ENCODE data around the gene SLC36A1. TPM values are rescaled to one million over a fixed set of nuclear protein-coding genes. Genes with fewer than 3 reads are reported as not detected.

The SLC36A1 gene
- total RNA-seq, 1 experiment from 2014 or later: 11.0 TPM

DNA sequence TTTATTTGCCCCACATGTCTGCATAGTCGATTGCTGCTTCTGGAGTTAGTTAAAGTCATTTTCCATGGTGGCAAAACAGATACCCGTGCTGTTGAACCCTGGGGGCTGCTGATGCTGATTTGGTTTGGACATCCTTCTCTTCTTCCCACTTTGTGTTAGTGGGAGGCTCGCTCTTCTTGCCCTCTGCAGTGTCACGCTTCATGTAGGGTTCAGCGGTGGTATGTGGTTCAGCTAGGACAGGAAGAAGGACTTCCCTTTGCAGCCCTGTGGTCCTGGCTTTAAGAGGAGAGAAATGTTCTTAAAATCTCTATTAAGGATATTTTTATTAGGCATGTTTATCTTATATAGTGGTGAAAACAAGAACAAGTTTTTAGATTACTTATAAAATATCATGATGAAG is 36.2 kb downstream of the SLC36A1 start:
- Histone ChIP-seq H3K9me2 (ENCODE audit: insufficient read depth) (no peaks in the 10 kb centered on the region), H2AFZ (no peak overlapping the region), H3K27ac (no peak overlapping the region), H3K9me3 (ENCODE audit: insufficient read depth, low read depth) (no peaks in the 10 kb centered on the region), H3F3A (ENCODE audit: insufficient read depth, low read depth) (no peaks in the 10 kb centered on the region), H3K4me2 (no peak overlapping the region), H3K27me3 (ENCODE audit: insufficient read depth, low read depth) (no peaks in the 10 kb centered on the region), H3K79me2 (ENCODE audit: low read depth) (no peaks in the 10 kb centered on the region), H3K4me3 (no peak overlapping the region), H3K4me1 (replicated peaks; ENCODE audit: insufficient read depth) (no peaks in the 10 kb centered on the region), H4K20me1 (ENCODE audit: insufficient read depth) (no peaks in the 10 kb centered on the region), H3K36me3 (ENCODE audit: low read depth) (no peaks in the 10 kb centered on the region)
- DNase-seq: no peak
- ChIA-PET POLR2A (ENCODE audit: unreplicated experiment) (no interaction called here), CTCF (no interaction called here)
- TF ChIP-seq, protein P1, sequence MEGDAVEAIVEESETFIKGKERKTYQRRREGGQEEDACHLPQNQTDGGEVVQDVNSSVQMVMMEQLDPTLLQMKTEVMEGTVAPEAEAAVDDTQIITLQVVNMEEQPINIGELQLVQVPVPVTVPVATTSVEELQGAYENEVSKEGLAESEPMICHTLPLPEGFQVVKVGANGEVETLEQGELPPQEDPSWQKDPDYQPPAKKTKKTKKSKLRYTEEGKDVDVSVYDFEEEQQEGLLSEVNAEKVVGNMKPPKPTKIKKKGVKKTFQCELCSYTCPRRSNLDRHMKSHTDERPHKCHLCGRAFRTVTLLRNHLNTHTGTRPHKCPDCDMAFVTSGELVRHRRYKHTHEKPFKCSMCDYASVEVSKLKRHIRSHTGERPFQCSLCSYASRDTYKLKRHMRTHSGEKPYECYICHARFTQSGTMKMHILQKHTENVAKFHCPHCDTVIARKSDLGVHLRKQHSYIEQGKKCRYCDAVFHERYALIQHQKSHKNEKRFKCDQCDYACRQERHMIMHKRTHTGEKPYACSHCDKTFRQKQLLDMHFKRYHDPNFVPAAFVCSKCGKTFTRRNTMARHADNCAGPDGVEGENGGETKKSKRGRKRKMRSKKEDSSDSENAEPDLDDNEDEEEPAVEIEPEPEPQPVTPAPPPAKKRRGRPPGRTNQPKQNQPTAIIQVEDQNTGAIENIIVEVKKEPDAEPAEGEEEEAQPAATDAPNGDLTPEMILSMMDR (conservative IDR thresholded peaks at IDR 0.05): no peak
- no peak for TF ChIP-seq EZH2 (IDR thresholded peaks at IDR 0.05; ENCODE audit: low read depth)
- no TSS peak for BruUV-seq (replicated peaks)
- intact Hi-C loops (cut with micrococcal nuclease; ENCODE audit: unreplicated experiment): no loop called here

DNA sequence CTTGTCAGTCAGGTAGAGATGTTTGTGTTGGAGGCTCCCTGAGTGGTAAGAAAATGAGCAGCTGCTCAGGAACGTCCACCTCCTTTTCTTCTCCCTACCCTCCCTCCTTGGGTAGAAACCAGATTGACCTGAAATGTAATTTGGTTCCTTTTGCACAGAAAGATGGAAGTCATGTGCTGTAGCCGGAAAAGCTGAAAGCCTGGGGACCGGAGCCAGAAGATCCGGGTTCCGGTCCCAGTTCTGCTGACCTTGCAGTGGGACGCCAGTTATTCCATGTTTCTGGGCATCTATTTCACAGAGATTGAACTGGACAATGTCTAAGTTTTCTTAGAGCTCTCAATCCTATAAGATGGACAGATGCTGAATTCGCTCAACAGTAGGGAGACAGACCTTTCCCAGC is 40.1 kb downstream of the SLC36A1 start:
- no peaks in the 10 kb centered on the region for H3K79me2 ChIP-seq (ENCODE audit: low read depth)
- CTCF ChIA-PET: no interaction called here
- no peak for DNase-seq
- TF ChIP-seq, protein P1 (conservative IDR thresholded peaks at IDR 0.05): no peak
- no peak for TF ChIP-seq EZH2 (IDR thresholded peaks at IDR 0.05; ENCODE audit: low read depth)
- H3K4me3 ChIP-seq: no peak overlapping the region
- H4K20me1 ChIP-seq (ENCODE audit: insufficient read depth): no peaks in the 10 kb centered on the region
- H3K27ac ChIP-seq: no peak overlapping the region
- no peak overlapping the region for H3K4me2 ChIP-seq
- no TSS peak for BruUV-seq (replicated peaks)
- no peaks in the 10 kb centered on the region for H3K9me3 ChIP-seq (ENCODE audit: insufficient read depth, low read depth)
- POLR2A ChIA-PET (ENCODE audit: unreplicated experiment): no interaction called here
- no peaks in the 10 kb centered on the region for H3F3A ChIP-seq (ENCODE audit: insufficient read depth, low read depth)
- H3K4me1 ChIP-seq (replicated peaks; ENCODE audit: insufficient read depth): no peaks in the 10 kb centered on the region
- no peak overlapping the region for H2AFZ ChIP-seq
- no peaks in the 10 kb centered on the region for H3K27me3 ChIP-seq (ENCODE audit: insufficient read depth, low read depth)
- no peaks in the 10 kb centered on the region for H3K36me3 ChIP-seq (ENCODE audit: low read depth)
- no peaks in the 10 kb centered on the region for H3K9me2 ChIP-seq (ENCODE audit: insufficient read depth)
- intact Hi-C loops (cut with micrococcal nuclease; ENCODE audit: unreplicated experiment): no loop called here

DNA sequence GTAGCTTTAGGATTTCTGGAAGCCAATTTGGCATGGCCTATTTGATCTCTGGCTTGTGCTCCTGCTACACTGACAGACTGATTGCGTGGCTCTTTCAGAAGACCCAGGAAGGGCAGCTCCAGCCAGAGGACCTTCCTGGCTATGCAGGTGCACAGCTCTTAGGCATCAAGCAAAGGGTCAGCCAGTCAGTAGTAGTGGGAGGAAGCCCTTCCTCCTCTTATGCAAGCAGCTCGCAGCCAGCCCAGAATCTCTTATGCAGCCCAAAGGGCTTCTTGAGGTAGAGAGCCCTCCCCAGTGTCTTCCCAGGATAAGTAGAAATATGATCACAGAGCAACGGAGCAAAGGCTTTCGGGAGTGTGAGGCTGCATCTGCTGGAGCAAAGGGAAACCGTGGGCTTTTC is 43.2 kb downstream of the SLC36A1 start:
- no peak for DNase-seq
- Histone ChIP-seq H3K27ac (no peak overlapping the region), H2AFZ (no peak overlapping the region), H3K4me1 (replicated peaks; ENCODE audit: insufficient read depth) (no peaks in the 10 kb centered on the region), H3K27me3 (ENCODE audit: insufficient read depth, low read depth) (no peaks in the 10 kb centered on the region), H3K9me3 (ENCODE audit: insufficient read depth, low read depth) (no peaks in the 10 kb centered on the region), H3K79me2 (ENCODE audit: low read depth) (no peaks in the 10 kb centered on the region), H3F3A (ENCODE audit: insufficient read depth, low read depth) (no peaks in the 10 kb centered on the region), H3K4me3 (no peak overlapping the region), H3K4me2 (no peak overlapping the region), H4K20me1 (ENCODE audit: insufficient read depth) (no peaks in the 10 kb centered on the region), H3K9me2 (ENCODE audit: insufficient read depth) (no peaks in the 10 kb centered on the region), H3K36me3 (ENCODE audit: low read depth) (no peaks in the 10 kb centered on the region)
- intact Hi-C loops (cut with micrococcal nuclease; ENCODE audit: unreplicated experiment): loop anchor here (5.0 kb wide), 1 partner anchor 252 kb away; no protein-coding TSS in a partner anchor
- BruUV-seq (replicated peaks): no TSS peak
- ChIA-PET CTCF (no interaction called here), POLR2A (ENCODE audit: unreplicated experiment) (no interaction called here)
- TF ChIP-seq EZH2 (IDR thresholded peaks at IDR 0.05; ENCODE audit: low read depth): no peak
- TF ChIP-seq, protein P1 (conservative IDR thresholded peaks at IDR 0.05): no peak
